Activated CD4-positive, alpha-beta T cell treated with anti-CD3 and anti-CD28 coated beads for 24 hours (primary cell): ENCODE data around the gene DOC2A.
A peak's percentile ranks its signal among the peaks of the same experiment; 100 is the strongest.
"Not testable (repeated sequence)": the region's sequence is repeated elsewhere in the genome, so short reads cannot be mapped to it uniquely, and the experiment has no call there.

Experiments
- DNase-seq, 2 donors: peaks; one replicate each; pipeline ENCODE4 v3.0.0-alpha.2; 2020; ENCODE audit warnings: low read depth in 2 of 2

DOC2A gene

GRCh38 chr16:30010844-30011713 lies at the start of gene DOC2A:
DOC2A (minus strand) TSS chr16:30011027; CDS start chr16:30010222, 805 bp downstream.
- no peak for DNase-seq

GRCh38 chr16:30060346-30060745 lies 49.5 kb upstream of the DOC2A start:
- DNase-seq = no peak

GRCh38 chr16:30054959-30055553 lies 44.2 kb upstream of the DOC2A start:
- DNase-seq = peak in 1 of 2 donors; percentile 55

- DNase-seq = no peak
Observed at GRCh38 chr16:30054451-30054850, 43.6 kb upstream of the DOC2A start.

- DNase-seq = no peak
Observed at GRCh38 chr16:30053376-30054015, 42.7 kb upstream of the DOC2A start.

- peak; percentile 87 to 95 for DNase-seq
Observed at GRCh38 chr16:30052671-30053372, 42.0 kb upstream of the DOC2A start.

GRCh38 chr16:30051518-30051917 lies 40.7 kb upstream of the DOC2A start:
- DNase-seq = no peak

GRCh38 chr16:30049871-30050270 lies 39.0 kb upstream of the DOC2A start:
- DNase-seq = no peak

- no peak for DNase-seq
Observed at GRCh38 chr16:30046588-30046987, 35.8 kb upstream of the DOC2A start.

- DNase-seq = no peak
Observed at GRCh38 chr16:30046178-30046577, 35.4 kb upstream of the DOC2A start.

- DNase-seq = no peak
Observed at GRCh38 chr16:30041841-30042240, 31.0 kb upstream of the DOC2A start.

- DNase-seq = not testable (repeated sequence)
Observed at GRCh38 chr16:30040690-30041089, 29.9 kb upstream of the DOC2A start.

GRCh38 chr16:30040221-30040620 lies 29.4 kb upstream of the DOC2A start:
- DNase-seq = no peak

GRCh38 chr16:30033270-30033669 lies 22.4 kb upstream of the DOC2A start:
- no peak for DNase-seq

- DNase-seq = peak; percentile 47
Observed at GRCh38 chr16:30032083-30032819, 21.4 kb upstream of the DOC2A start.

GRCh38 chr16:30031477-30031918 lies 20.7 kb upstream of the DOC2A start:
- no peak for DNase-seq

GRCh38 chr16:30030841-30031413 lies 20.1 kb upstream of the DOC2A start, which contains the start of gene TLCD3B:
TLCD3B (minus strand) TSS chr16:30031271; CDS start chr16:30030527, 744 bp downstream.
- no peak for DNase-seq

- no peak for DNase-seq
Observed at GRCh38 chr16:30030011-30030685, 19.3 kb upstream of the DOC2A start.

- DNase-seq = no peak
Observed at GRCh38 chr16:30028438-30029076, 17.7 kb upstream of the DOC2A start.
